ENCODE measurements around the gene IPCEF1.
"Not testable (repeated sequence)": the region's sequence is repeated elsewhere in the genome, so short reads cannot be mapped to it uniquely, and the experiment has no call there.

IPCEF1 gene

GRCh38 chr6:154223296-154223695, 133.3 kb downstream of the IPCEF1 start:
- DNase-seq (ENCODE audit: low read depth, low spot score) = no peak

DNA sequence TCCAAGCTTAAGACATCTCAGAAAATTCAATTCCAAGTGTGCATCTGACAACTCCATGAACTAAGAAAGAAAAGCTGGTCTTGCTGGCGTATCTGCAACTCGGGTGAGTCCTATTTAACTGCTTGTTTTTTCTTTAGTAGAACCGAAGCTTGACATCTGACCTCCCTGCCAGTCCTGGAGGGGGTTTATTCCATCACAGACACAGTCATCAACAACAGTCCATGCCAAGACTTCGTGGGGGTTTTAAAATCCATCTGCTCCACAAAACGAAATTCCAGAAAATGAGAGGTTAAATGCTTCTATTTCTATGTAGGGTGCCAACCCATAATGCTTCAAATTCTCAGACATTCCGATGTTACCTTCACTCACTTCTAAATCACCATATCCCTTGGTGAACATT, 133.9 kb downstream of the IPCEF1 start:
- DNase-seq (ENCODE audit: low read depth, low spot score) = no peak

DNA sequence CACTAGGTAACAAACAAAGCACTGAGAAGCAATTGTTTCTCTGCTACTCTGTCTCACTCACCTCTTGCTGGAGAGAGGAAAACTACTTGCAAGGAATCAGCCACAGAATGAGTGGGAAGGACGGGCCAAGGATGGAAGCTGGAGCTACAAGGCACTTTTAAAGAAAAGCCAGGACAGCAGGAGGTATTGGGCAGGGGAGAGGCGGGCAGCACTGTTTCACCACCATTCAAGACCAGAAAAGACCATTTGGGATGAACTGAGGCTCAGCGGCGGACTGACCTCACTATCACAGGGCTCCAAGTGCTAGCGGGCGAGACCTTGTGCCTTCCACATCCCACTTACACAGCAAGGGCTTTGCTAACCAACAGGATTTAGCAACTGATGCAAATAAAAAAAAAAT, 137.4 kb downstream of the IPCEF1 start:
- no peak for DNase-seq (ENCODE audit: low read depth, low spot score)

GRCh38 chr6:154218787-154219186, 137.8 kb downstream of the IPCEF1 start:
- DNase-seq (ENCODE audit: low read depth, low spot score) = no peak

GRCh38 chr6:154218301-154218700, 138.3 kb downstream of the IPCEF1 start:
- no peak for DNase-seq (ENCODE audit: low read depth, low spot score)

GRCh38 chr6:154213782-154214181, 142.8 kb downstream of the IPCEF1 start:
- DNase-seq (ENCODE audit: low read depth, low spot score) = no peak

DNA sequence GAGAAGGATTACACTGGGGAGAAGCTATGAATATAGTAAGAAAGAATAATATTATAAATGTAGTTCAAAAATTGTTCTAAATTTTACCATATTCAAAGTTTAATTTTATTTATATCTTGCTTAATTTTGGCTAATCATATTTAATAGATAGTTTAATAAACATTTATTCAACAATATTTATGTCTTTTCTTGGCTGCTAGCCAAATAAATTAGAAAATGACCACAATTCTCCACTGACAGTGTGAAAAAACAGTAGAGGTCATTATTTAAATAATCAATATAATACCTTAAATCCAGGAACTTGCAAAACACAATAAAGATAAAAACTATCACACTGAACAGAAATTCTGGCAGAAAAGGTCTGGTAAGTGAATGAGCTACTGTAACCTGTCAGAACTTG, 145.9 kb downstream of the IPCEF1 start:
- DNase-seq (ENCODE audit: low read depth, low spot score) = no peak

GRCh38 chr6:154209555-154209954, 147.0 kb downstream of the IPCEF1 start:
- no peak for DNase-seq (ENCODE audit: low read depth, low spot score)

DNA sequence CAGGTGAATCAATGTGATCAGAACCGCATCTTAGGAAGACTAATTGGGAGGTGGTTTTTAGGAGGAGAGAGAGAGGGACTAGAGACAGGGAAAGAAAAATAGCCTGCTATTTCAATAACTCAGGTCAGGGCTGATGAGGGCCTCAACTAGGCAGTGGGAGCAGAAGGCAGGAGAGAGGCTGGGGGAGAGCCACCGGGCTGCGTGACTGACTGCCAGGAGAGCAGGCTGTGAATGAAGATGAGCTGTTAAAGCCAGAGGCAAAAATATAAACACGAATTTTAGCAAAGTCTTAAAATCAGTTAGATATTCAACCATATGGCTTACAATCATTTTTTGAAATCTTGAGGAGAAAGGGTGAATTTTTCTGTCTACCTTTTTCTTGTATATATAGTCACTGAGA, 149.6 kb downstream of the IPCEF1 start:
- DNase-seq (ENCODE audit: low read depth, low spot score) = no peak

DNA sequence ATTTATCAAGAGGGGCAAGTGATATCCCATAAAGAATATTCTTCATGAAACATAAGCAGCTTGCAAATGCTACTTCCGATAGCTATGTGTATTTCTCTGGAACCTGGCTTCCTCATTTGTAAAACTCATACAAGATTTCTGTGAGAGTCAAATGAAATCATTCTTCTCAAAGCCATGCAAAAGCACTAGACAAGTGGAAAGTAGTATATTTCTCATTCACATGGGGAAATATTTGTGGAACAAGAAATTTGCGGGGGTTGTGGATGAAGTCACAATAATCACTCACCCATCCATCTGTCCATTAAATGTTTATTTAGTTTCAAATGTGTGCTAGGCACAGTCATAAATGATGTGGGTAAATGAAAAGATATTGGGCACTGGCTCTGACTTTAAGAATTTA, 150.5 kb downstream of the IPCEF1 start:
- no peak for DNase-seq (ENCODE audit: low read depth, low spot score)

DNA sequence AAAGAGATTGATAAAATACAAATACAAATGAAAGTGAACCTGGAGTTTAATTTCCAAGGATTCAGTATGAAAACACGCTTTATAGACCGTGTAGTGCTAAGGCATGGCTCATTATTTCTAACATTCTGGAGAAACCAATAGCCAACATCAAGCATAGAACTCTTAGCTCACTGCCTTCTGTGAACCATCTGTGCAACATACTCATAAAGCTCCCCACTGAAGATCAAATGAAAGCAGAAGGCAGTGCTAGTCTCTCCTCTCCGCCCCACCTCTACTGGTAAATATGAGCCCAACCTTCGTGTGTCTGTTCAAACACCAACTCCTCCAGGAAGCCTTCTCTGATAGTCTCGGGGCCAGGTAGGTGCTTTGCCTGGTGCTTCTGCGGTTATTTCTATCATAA, 153.6 kb downstream of the IPCEF1 start:
- no peak for DNase-seq (ENCODE audit: low read depth, low spot score)

DNA sequence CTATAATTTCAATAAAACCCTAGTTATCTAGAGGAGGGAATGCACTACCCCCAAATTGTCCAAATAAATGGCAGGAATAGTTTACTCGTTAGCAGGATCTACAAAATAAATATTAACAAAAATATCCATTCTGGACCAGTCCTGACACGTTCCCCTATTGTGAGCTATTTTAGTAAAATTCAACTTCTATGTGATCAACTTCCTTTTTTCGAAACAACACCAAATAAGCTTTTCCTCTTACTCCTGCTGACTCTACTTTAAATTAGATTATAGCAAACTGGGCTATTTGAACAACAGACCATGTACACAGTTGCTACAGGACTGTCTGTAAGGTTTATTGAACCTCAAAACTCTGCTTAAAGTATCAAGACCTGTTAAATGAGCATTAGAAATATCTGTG, 154.3 kb downstream of the IPCEF1 start:
- DNase-seq (ENCODE audit: low read depth, low spot score) = no peak

GRCh38 chr6:154201688-154202087, 154.9 kb downstream of the IPCEF1 start:
- DNase-seq (ENCODE audit: low read depth, low spot score) = not testable (repeated sequence)

DNA sequence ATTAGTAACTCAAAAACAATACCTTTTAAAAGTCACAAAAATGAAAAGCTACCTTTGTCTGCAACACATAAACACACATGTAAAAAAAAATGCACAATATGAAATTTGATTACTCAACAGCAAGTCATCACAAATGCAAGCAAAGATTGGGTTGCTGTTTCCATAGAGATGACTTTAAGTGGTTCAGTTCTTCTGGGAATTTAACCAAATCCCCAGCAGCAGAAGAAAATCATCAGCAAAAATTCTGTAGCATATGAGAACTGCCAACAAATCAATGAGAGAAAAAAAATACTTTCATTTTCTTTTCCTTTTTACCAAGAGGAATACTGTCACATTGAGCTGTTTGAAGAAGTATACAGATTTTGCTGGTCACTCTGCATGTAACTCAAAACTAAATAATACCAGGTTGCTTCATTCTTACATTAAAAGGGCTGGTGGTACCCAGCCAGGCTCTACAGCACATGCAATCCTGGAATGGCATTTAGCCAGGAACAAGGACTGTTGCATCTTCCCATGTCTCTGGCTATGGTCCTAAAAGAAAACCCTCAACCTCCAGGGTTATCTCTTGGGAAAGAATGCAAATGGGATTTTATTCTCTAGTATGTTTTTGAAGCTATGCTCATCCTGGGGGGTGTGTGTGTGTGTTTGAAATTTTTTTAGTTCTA, 159.3 kb downstream of the IPCEF1 start:
- no peak for DNase-seq (ENCODE audit: low read depth, low spot score)

DNA sequence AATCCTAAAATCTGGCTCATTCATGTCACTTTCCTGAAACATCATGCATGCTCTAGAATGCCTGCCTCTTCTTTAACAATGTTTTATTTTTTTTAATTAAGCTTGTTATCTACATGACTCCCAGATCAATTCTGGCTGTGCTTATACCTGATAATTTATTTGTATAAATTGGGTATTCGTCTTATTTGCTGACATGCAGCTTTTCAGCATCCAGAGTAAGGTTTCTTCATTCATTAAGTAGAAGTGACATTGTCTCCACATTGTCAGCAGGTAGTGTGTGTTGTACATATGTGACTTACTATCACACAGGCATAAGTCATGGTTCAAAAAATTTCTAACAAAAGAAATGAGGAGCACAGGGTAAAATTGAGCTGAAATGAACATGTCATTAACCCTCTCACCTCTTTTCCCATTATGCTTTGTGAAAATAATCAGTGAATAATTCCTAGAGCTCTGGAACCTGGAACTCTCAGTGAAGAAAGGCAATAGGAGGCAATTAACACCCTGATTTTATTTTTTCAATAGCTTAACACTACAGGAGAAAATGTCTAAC, 160.2 kb downstream of the IPCEF1 start:
- no peak for DNase-seq (ENCODE audit: low read depth, low spot score)

- no peak for DNase-seq (ENCODE audit: low read depth, low spot score)
Observed at GRCh38 chr6:154187714-154188113, 168.9 kb downstream of the IPCEF1 start.

GRCh38 chr6:154187203-154187602, 169.4 kb downstream of the IPCEF1 start:
- no peak for DNase-seq (ENCODE audit: low read depth, low spot score)

DNA sequence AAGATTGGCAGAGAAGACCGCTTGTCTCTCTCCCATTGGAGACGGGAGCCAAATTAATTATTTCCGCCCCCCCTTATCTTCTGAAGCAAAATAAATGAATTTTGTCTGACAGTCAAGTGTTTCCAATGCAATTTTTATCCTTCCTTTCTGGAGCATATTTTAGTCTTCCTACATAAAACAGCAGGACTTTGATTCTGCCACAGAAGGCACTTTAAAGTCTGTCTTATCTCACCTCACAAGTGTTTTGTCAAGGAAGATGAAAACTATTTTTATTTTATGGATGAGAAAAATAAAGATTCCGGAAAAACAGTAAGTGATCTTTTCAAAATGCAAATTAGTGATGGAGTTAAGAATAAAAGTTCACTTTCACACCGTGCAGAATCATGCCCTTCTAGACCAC, 177.2 kb downstream of the IPCEF1 start:
- no peak for DNase-seq (ENCODE audit: low read depth, low spot score)

- not testable (repeated sequence) for DNase-seq (ENCODE audit: low read depth, low spot score)
Observed at GRCh38 chr6:154172393-154172792, 184.2 kb downstream of the IPCEF1 start.

DNA sequence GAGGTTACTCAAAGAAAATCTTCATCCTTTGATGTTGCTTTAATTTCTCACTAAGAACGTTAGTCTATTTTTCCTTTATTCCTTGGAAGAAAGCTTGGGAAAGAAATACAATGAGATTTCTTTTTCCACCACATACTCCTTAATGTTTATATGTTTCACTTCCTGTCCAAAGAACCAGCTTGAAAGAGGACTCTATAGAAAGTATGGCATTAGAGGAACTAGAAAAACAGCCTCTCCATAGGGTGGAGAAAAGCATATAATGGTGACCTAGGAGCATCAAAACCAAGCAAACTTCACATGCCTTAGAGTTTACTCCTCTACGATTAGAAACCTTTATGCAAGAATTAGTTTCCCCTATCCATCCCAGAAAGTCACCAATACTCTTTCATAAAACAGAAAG, 186.5 kb downstream of the IPCEF1 start:
- no peak for DNase-seq (ENCODE audit: low read depth, low spot score)

DNA sequence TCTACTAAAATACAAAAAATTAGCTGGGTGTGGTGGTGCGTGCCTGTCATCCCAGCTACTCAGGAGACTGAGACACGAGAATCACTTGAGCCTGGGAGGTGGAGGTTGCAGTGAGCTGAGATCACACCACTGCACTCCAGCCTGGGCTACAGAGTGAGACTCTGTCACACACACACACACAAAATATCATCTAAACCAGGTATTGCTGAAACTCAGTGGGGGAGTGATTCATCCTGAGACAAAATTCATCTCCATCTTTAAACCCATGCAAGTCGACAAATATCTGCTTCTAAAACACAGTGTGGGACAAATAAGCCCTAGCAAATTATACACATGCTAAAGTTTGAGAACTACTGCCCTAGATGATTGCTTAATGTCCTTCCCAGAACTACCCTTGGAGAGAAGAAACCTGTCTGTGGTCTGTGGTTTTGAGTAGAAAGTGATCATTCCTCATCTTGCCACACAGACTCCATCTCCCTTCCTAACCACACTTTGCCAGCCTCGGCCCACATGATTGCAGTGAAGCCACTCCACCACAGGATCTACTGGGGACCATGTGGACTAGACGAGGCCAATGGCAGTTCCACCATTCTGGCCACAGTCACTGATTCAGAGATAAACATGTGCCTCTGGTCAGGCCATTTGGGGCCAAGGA, 187.3 kb downstream of the IPCEF1 start:
- DNase-seq (ENCODE audit: low read depth, low spot score) = no peak

GRCh38 chr6:154167126-154167525, 189.5 kb downstream of the IPCEF1 start:
- no peak for DNase-seq (ENCODE audit: low read depth, low spot score)

- no peak for DNase-seq (ENCODE audit: low read depth, low spot score)
Observed at GRCh38 chr6:154166140-154166539, 190.5 kb downstream of the IPCEF1 start.

Data from iPS DF 19.7 (cell line).